ENCODE results near the gene GALNS.

GALNS gene

DNA sequence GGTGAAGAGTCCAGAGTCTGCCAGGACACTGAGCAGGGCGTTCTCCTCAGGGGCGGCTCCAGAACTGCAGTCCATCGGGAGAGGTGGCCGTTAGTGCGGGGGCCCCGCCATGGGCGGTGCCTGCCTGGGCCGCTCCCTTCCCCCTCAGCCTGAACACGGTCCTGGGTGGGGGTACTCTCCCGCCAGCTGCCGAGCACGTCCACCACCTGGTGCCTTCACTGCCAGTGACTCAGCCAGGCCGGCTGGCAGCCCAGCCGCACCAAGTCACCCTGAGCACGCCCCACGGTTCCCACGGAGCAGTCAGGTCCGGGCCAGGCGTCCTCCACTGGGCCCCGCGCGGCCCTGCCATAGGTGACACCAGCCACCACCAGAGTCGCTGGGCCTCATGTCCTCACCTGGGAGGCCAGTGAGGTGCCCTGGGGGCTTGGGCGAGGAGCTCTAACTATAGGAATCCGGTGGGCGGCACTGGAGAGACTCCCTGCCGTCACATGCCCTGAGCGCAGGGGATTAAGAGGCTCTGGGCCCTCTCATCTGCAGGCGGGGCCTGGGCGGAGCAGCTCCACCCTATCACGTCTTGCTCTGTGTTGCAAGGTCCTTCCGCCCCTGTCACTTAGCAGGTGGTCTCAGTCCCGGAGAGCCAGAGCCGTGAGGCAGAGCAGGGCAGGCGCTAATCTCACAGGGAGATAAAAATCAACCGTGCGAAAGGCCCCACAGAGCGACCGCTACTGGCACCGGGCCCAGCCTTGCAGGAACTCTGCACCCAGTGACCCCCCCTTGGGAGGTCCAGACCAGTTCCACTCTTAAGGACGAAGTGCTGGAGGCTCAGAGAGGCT lies 86.1 kb downstream of the GALNS start:
- no peak for DNase-seq (ENCODE audit: low read depth, low spot score)

DNA sequence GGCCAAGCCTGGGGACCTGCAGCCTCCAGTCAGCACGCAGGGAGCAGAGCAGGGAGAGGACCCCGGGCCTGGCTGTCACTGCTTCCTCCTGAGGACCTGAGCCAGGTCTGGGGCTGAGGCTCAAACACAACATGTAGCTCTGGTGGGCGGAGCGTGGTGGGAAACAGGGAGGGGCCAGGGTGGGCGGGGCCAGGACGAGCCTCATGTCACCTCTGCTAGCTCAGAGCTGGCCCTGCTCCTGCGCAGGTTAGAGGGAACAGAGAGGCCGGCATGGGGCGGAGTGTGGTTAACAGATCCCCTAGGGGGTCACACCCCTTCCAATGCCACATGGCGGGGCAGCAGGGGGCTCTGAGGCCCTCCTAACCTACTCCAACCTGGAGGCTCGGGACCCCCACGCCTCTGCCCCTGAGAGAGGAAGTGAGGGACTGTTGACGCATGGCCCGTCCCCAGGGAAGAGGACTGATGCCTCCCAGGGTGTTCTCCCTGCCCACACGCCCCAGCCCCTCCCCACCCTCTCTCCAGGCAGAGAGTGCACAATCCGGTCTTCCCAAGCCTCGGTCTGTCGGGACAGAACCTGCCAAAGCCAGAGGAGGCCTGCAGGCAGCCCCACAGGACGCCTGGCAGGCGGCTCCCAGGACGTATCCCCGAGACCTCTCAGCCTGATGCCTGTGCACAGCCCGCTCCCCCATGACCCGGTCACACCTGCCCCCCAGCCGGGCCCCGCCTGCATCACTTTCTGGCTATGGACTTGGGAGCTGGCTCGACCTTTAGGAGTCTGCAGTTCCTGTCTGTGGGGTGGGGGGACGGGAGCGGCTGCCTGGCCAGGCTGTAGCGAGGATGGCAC lies 86.9 kb downstream of the GALNS start:
- no peak for DNase-seq (ENCODE audit: low read depth, low spot score)

DNA sequence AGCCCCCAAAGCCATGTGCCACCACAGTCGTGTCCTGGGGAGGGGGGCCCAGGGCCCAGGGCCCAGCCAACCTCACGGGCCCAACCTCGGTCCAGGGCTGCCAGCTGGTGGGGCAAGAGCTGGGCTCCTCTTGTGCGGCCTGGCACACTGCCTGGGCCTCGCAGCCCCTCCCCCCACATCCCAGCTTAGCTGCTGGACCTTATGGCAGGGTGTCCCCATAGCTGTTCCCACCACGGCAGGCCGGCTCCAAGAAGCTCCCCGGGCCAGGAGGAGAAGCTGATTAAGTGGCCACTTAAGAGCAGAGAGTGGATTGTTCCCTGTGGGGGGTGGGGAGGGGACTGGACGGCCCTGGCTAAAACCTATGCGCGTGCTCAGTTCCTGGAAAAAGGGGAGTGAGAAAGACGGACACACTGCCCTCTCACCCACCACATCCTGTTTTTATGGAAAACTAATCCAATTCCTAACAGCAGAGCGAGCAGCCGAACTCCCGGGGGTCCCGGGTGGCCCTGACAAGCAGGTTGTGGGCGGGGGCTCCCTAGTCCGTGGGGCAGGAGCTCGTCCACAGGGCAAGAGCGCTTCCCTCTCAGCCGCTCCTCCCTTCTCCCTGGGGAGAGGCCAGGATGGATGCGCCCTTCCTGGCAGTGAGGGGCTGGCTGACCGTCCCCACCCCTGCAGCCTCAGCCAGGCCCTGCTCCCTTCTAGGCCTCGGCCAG lies 88.5 kb downstream of the GALNS start:
- DNase-seq (ENCODE audit: low read depth, low spot score) = no peak

DNA sequence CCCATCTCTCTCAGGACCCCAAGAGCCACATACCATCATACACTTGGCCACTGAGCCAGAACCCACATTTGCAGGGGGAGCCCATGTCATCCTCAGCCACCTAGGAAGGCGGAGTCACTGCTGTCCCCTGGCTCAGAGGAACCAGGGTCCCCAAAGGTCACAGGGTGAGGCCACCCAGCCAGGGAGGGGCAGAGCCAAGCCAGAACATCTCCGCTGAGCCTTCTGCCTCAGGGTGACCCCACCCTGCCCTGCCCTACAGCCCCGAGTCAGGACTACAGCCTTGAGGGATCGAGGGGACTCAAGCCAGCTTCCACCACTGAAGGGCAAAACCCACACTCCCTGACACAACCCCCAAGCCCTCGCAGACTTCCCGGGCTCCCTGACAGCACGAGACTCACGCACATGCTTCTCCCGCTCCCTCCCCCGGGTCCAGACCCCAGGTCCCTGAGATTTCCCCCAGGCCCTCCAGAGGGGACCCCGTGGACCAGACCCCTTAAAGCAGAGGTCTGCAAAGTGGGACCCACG lies 89.1 kb downstream of the GALNS start:
- no peak for DNase-seq (ENCODE audit: low read depth, low spot score)

DNA sequence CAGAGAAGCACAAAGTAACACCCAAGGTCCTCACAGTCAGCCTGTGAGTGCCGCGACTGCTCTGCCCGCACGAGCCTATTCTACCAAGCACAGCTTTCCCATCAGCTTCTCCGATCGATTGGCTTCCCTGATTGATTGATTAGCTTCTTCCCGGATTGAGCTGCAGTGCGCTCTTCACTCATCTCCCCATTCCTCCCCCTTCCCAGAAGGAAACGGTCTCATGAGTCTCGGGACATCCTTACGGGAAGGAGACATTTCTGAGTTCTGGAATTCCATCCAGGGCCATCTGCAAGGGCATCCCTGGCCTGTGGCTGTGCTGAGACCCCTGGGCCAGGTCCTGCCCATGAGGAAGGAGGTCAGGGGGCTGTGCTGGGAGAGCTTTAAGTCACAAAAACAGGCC lies 89.8 kb downstream of the GALNS start:
- no peak for DNase-seq (ENCODE audit: low read depth, low spot score)

DNA sequence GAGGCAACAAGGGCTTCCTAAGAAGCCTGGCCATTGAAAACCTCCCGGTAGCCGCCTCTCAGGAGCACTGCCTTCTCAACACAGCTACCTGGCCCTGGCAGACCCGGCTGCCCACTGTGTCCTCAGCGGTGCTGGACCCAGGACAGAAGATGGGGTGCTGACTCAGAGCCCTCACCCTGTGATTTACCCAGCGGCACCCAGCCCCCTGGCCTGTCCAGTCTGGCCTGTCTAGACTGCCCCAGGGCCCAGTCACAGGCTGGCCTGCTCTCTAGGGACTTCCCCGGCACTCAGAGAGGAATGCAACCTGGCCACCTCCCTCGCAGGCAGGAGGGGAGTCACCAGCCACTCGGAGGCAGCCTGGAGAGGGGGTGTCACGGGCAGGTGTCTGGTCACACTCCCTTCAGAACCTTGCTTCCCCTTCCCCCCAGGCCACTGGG lies 91.8 kb downstream of the GALNS start:
- no peak for DNase-seq (ENCODE audit: low read depth, low spot score)

DNA sequence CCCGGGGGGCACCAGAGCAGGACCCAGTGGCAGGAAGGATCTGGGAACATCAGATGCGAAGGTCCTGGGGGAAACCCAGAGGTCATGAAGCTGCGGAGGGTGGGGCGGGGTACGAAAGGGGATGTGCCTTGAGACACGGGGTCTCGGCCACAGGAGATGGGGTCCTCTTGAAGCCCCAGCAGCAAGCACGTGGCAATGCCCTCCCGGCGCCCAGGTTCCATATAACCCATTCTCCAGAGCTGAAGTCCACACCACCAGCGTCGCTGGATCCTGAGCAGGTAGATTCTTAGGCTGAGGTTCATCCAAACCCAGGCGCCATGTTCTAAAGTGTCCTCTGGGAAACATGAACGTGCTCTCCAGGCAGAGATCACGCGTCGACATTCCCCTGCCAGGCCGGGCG lies 92.7 kb downstream of the GALNS start:
- no peak for DNase-seq (ENCODE audit: low read depth, low spot score)

All from activated naive CD8-positive, alpha-beta T cell treated with anti-CD3 and anti-CD28 coated beads, Interleukin-2, amount 50 U/mL, for 16 hours (primary cell).